D721Med (cell line): ENCODE results near the gene PTPRG.

ENCODE experiments used
- DNase-seq: peaks from one replicate; pipeline ENCODE4 v3.0.0; 2011; ENCODE audit warnings: low spot score; ENCODE audit not compliant: insufficient read length
- FAIRE-seq: peaks from 2 replicates; lab custom pipeline; 2011; peaks lifted over from hg19 to GRCh38; lab: Jason Lieb, UNC
- CTCF ChIP-seq: IDR thresholded peaks from 2 replicates; pipeline ENCODE4 v1.5.1; 2012; ENCODE audit warnings: mild to moderate bottlenecking, control low read depth; ENCODE audit not compliant: insufficient read depth; ENCODE audit errors: missing control alignments

PTPRG gene

GRCh38 chr3:61908382-61908781 lies 347.0 kb downstream of the PTPRG start:
- no peak for FAIRE-seq
- no peak for TF ChIP-seq CTCF

GRCh38 chr3:61910732-61911131 lies 349.4 kb downstream of the PTPRG start:
- FAIRE-seq, result no peak
- TF ChIP-seq CTCF, result no peak
- no peak for DNase-seq

More at GRCh38 chr3:61908382-61908781, 347.0 kb downstream of the PTPRG start:
- no peak for DNase-seq

DNA sequence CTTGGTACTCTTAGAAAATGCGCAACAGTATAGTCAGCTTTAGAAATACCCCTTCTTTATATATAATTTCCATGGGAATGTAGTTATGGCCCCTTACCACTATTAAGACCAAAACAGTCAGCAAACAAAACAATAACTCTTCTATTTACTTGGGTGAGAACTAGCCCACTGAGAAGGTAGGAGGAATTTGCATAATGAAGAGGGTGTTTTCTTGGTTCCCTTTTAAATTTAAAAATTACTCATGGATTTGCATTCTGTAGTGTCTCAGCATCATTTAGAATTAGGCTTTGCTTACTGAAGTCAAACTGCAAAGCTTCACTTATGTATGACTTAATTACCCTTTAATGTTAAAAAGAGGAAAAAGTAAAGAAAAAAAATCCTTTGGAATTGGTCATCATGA lies 350.8 kb downstream of the PTPRG start:
- TF ChIP-seq CTCF, result no peak
- DNase-seq (no peak), FAIRE-seq (no peak)

- TF ChIP-seq CTCF, result no peak
- FAIRE-seq (no peak), DNase-seq (no peak)
Observed at GRCh38 chr3:61913701-61914100, 352.3 kb downstream of the PTPRG start.

- no peak for TF ChIP-seq CTCF
- DNase-seq, result no peak
- FAIRE-seq, result no peak
Observed at GRCh38 chr3:61914276-61914675, 352.9 kb downstream of the PTPRG start.

DNA sequence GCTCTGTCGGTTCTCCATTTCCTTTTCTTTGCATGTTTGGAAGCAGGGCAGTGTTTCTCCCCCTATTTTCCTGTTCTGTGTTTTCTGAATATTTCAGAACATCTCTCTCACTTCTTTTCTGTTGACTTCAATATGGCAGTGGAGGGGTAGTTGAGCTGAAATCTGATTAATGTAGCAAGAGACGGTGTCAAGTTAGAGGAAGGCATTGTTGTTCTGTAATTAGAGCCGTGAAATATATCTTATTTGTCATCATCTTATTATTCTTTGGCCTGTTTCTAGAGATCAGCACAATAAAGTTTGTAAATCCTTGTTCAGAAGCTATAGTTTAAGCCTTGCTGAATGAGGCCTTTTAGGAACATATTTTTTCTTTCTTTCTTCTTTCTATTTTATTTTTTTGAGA lies 353.9 kb downstream of the PTPRG start:
- DNase-seq (no peak), FAIRE-seq (no peak)

DNA sequence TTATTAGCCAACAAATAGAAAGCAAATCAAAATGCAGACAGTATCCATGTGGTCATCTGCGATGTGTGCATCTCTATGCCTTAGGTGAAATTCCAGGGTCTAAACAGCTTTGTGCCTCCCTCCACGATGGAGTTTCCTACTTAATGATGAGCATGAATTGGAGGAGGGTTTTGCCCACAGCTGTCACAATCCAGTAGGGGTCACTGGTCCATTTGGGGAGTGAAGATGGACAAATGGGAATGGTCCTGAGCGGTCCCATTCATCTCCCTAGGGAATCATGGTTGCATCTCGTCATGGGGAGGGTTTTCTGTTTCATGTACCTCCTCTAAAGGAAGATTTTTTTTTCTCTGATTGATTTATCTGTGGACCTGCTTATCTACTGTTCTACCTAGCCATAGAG lies 358.0 kb downstream of the PTPRG start:
- TF ChIP-seq CTCF, result no peak
- FAIRE-seq (no peak), DNase-seq (no peak)

More for the DNA sequence above, 353.9 kb downstream of the PTPRG start:
- TF ChIP-seq CTCF, result no peak
